GM21576 (cell line): ENCODE data around the gene DNAH6.

Experiments used
- ATAC-seq: cut with Tn5 transposase; IDR thresholded peaks from one replicate; pipeline ENCODE4 v1.9.1; 2021; ENCODE audit warnings: mild to moderate bottlenecking, moderate library complexity; ENCODE audit not compliant: unreplicated experiment

Gene DNAH6

GRCh38 chr2:84686783-84687476 lies 170.6 kb downstream of the DNAH6 start:
- no peak for ATAC-seq

GRCh38 chr2:84687498-84688149 lies 171.3 kb downstream of the DNAH6 start:
- no peak for ATAC-seq

- ATAC-seq: no peak
Observed at GRCh38 chr2:84690225-84690624, 173.9 kb downstream of the DNAH6 start.

GRCh38 chr2:84694088-84694622 lies 177.9 kb downstream of the DNAH6 start:
- ATAC-seq: no peak

GRCh38 chr2:84697895-84698294 lies 181.6 kb downstream of the DNAH6 start:
- ATAC-seq: no peak

GRCh38 chr2:84700006-84700405 lies 183.7 kb downstream of the DNAH6 start:
- no peak for ATAC-seq

GRCh38 chr2:84701880-84702279 lies 185.6 kb downstream of the DNAH6 start:
- ATAC-seq: no peak

GRCh38 chr2:84702941-84703340 lies 186.6 kb downstream of the DNAH6 start:
- no peak for ATAC-seq

GRCh38 chr2:84703831-84704230 lies 187.5 kb downstream of the DNAH6 start:
- no peak for ATAC-seq

GRCh38 chr2:84704505-84705244 lies 188.4 kb downstream of the DNAH6 start:
- no peak for ATAC-seq

GRCh38 chr2:84705858-84706257 lies 189.6 kb downstream of the DNAH6 start:
- no peak for ATAC-seq

GRCh38 chr2:84708442-84708841 lies 192.1 kb downstream of the DNAH6 start:
- ATAC-seq: no peak

- no peak for ATAC-seq
Observed at GRCh38 chr2:84711651-84712050, 195.4 kb downstream of the DNAH6 start.

GRCh38 chr2:84713441-84713840 lies 197.1 kb downstream of the DNAH6 start:
- no peak for ATAC-seq

- ATAC-seq: no peak
Observed at GRCh38 chr2:84716564-84716963, 200.3 kb downstream of the DNAH6 start.

- ATAC-seq: no peak
Observed at GRCh38 chr2:84717302-84717701, 201.0 kb downstream of the DNAH6 start.

GRCh38 chr2:84719434-84719833 lies 203.1 kb downstream of the DNAH6 start:
- no peak for ATAC-seq

GRCh38 chr2:84723831-84724230 lies 207.5 kb downstream of the DNAH6 start:
- no peak for ATAC-seq

GRCh38 chr2:84725717-84726116 lies 209.4 kb downstream of the DNAH6 start:
- no peak for ATAC-seq

- no peak for ATAC-seq
Observed at GRCh38 chr2:84727315-84727714, 211.0 kb downstream of the DNAH6 start.

- ATAC-seq: no peak
Observed at GRCh38 chr2:84729224-84729623, 212.9 kb downstream of the DNAH6 start.

GRCh38 chr2:84731185-84731584 lies 214.9 kb downstream of the DNAH6 start:
- ATAC-seq: no peak
